Sigmoid colon (tissue), 4 donors: Measurements from ENCODE around the gene MYL12B.

Experiments
- EP300 ChIP-seq, 4 donors: sonication (generic); formaldehyde crosslinking; IDR thresholded peaks; one replicate each; pipeline ENCODE4 v1.6.1; 2017; ENCODE audit warnings: antibody characterized with exemption in 4 of 4
- POLR2A ChIP-seq, 2 donors: fragments of 450-650 bp; IDR thresholded peaks; one replicate each; pipeline ENCODE4 v1.6.1; 2016; ENCODE audit warnings: antibody characterized with exemption in 2 of 2, mild to moderate bottlenecking in 2 of 2, moderate library complexity in 2 of 2
- POLR2AphosphoS5 ChIP-seq, 4 donors: sonication (generic); formaldehyde crosslinking; IDR thresholded peaks; one replicate each; pipeline ENCODE4 v1.6.1; 2017; ENCODE audit warnings: antibody characterized with exemption in 4 of 4
- TF ChIP-seq, protein P1 (sequence below), 4 experiments: fragments of 450-650 bp in 3 of 4; fragments of 200-600 bp in 1 of 4; IDR thresholded peaks; one replicate each; pipeline ENCODE4 v1.5.1; 2016 to 2019; ENCODE audit warnings: antibody characterized with exemption in 4 of 4, mild to moderate bottlenecking in 3 of 4, moderate library complexity in 2 of 4

DNA sequence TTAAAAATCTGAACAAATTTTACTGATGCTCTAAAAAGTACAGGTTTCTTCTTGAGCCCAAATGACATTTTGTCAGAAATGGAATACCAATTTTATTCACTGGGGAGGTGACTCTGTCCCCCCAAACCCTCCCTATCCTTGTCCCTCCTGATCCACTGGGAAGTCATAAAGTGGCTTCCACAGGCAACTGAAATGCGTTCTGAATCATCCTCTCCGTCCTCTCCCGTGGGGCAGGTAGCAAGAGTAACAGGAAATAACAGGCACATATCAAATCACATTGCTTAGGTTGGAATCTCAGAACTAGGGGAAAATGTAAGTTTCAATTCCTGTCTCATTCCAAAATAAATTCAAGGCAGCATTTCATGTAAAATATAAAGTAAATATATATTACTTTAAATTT is 44.5 kb downstream of the MYL12B start:
- TF ChIP-seq POLR2A (IDR thresholded peaks at IDR 0.05) (no peak), EP300 (IDR thresholded peaks at IDR 0.05) (no peak), POLR2AphosphoS5 (IDR thresholded peaks at IDR 0.05) (no peak)
- TF ChIP-seq, protein P1, sequence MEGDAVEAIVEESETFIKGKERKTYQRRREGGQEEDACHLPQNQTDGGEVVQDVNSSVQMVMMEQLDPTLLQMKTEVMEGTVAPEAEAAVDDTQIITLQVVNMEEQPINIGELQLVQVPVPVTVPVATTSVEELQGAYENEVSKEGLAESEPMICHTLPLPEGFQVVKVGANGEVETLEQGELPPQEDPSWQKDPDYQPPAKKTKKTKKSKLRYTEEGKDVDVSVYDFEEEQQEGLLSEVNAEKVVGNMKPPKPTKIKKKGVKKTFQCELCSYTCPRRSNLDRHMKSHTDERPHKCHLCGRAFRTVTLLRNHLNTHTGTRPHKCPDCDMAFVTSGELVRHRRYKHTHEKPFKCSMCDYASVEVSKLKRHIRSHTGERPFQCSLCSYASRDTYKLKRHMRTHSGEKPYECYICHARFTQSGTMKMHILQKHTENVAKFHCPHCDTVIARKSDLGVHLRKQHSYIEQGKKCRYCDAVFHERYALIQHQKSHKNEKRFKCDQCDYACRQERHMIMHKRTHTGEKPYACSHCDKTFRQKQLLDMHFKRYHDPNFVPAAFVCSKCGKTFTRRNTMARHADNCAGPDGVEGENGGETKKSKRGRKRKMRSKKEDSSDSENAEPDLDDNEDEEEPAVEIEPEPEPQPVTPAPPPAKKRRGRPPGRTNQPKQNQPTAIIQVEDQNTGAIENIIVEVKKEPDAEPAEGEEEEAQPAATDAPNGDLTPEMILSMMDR (IDR thresholded peaks at IDR 0.05), result no peak
